Measurements from ENCODE around the gene PHACTR3.

Gene PHACTR3

GRCh38 chr20:59800309-59800708, 196.0 kb downstream of the PHACTR3 start:
- TF ChIP-seq ZFX (IDR thresholded peaks at IDR 0.05; ENCODE audit: borderline replicate concordance) (no peak), CTCF (IDR thresholded peaks at IDR 0.05) (no peak)

GRCh38 chr20:59802018-59802417, 197.7 kb downstream of the PHACTR3 start:
- H3K27ac ChIP-seq: no peak overlapping the region
- TF ChIP-seq CTCF (IDR thresholded peaks at IDR 0.05) (no peak), ZFX (IDR thresholded peaks at IDR 0.05; ENCODE audit: borderline replicate concordance) (no peak)

More at GRCh38 chr20:59800309-59800708, 196.0 kb downstream of the PHACTR3 start:
- no peak overlapping the region for H3K27ac ChIP-seq

GRCh38 chr20:59802471-59803221, 198.3 kb downstream of the PHACTR3 start:
- no peak for TF ChIP-seq ZFX (IDR thresholded peaks at IDR 0.05; ENCODE audit: borderline replicate concordance)
- TF ChIP-seq CTCF (IDR thresholded peaks at IDR 0.05): no peak
- no peak overlapping the region for H3K27ac ChIP-seq

- H3K27ac ChIP-seq: no peak overlapping the region
- TF ChIP-seq ZFX (IDR thresholded peaks at IDR 0.05; ENCODE audit: borderline replicate concordance): no peak
- no peak for TF ChIP-seq CTCF (IDR thresholded peaks at IDR 0.05)
Observed at GRCh38 chr20:59804347-59804746, 200.0 kb downstream of the PHACTR3 start.

GRCh38 chr20:59804871-59805665, 200.7 kb downstream of the PHACTR3 start:
- no peak for TF ChIP-seq ZFX (IDR thresholded peaks at IDR 0.05; ENCODE audit: borderline replicate concordance)
- TF ChIP-seq CTCF (IDR thresholded peaks at IDR 0.05): no peak
- no peak overlapping the region for H3K27ac ChIP-seq

- no peak overlapping the region for H3K27ac ChIP-seq
- TF ChIP-seq ZFX (IDR thresholded peaks at IDR 0.05; ENCODE audit: borderline replicate concordance) (no peak), CTCF (IDR thresholded peaks at IDR 0.05) (no peak)
Observed at GRCh38 chr20:59805786-59806577, 201.6 kb downstream of the PHACTR3 start.
